Karpas-422 (cell line): ENCODE results near the gene BMPR1B. TPM values are rescaled to one million over a fixed set of nuclear protein-coding genes. Genes with fewer than 3 reads are reported as not detected.

Source experiments
- DNase-seq: peaks from one replicate; pipeline ENCODE4 v3.0.0-alpha.2; 2015
- H2AFZ ChIP-seq: fragments of 200-600 bp; sonication (generic); 2 replicates; pipeline ENCODE4 v1.6.1; 2014; ENCODE audit warnings: antibody characterized with exemption, low read length, mixed read lengths
- H3K27ac ChIP-seq: fragments of 200-600 bp; sonication (generic); 2 replicates; pipeline ENCODE4 v1.5.1; 2014; ENCODE audit warnings: mild to moderate bottlenecking, low read length, moderate library complexity
- H3K27me3 ChIP-seq: fragments of 200-600 bp; sonication (generic); 2 replicates; pipeline ENCODE4 v1.6.1; 2014; ENCODE audit warnings: low read length, mixed read lengths
- H3K36me3 ChIP-seq: fragments of 200-600 bp; sonication (generic); 2 replicates; pipeline ENCODE4 v1.6.1; 2014; ENCODE audit warnings: low read length, mixed read lengths; ENCODE audit not compliant: insufficient read depth
- H3K4me1 ChIP-seq: fragments of 200-600 bp; sonication (generic); 2 replicates; pipeline ENCODE4 v1.6.1; 2014; ENCODE audit warnings: mild to moderate bottlenecking, low read length, mixed read lengths
- H3K4me2 ChIP-seq: fragments of 200-600 bp; sonication (generic); 2 replicates; pipeline ENCODE4 v1.6.1; 2014; ENCODE audit warnings: low read length, low read depth, mild to moderate bottlenecking; ENCODE audit not compliant: poor library complexity, severe bottlenecking
- H3K4me3 ChIP-seq: fragments of 200-600 bp; sonication (generic); 2 replicates; pipeline ENCODE4 v1.5.1; 2014; ENCODE audit warnings: mild to moderate bottlenecking, antibody characterized with exemption, low read length, mixed read lengths
- H3K79me2 ChIP-seq: fragments of 200-600 bp; sonication (generic); 2 replicates; pipeline ENCODE4 v1.6.1; 2014; ENCODE audit warnings: mild to moderate bottlenecking, low read length, mixed read lengths
- H3K9ac ChIP-seq: fragments of 200-600 bp; sonication (generic); 2 replicates; pipeline ENCODE4 v1.6.0; 2014; ENCODE audit warnings: low read length
- H3K9me2 ChIP-seq: fragments of 200-600 bp; sonication (generic), shearing (Covaris generic); replicated peaks from 2 replicates; pipeline ENCODE4 v1.6.0; 2014; ENCODE audit warnings: mild to moderate bottlenecking, low read length, moderate library complexity; ENCODE audit not compliant: insufficient read depth
- H3K9me3 ChIP-seq: fragments of 300-700, 200-600 bp; sonication (generic); 2 replicates; pipeline ENCODE4 v1.6.1; 2014; ENCODE audit warnings: low read length, mixed read lengths
- H4K20me1 ChIP-seq: fragments of 200-600 bp; sonication (generic); 2 replicates; pipeline ENCODE4 v1.6.1; 2014; ENCODE audit warnings: mild to moderate bottlenecking, antibody characterized with exemption, low read length, low read depth; ENCODE audit not compliant: insufficient read depth
- total RNA-seq: library from RNA; depleted of rRNA; stranded (reverse); fragments of >200 nt; shearing (Covaris generic); gene quantifications from 2 replicates; pipeline ENCODE4 v1.2.3, GENCODE V29; 2014; ENCODE audit warnings: low replicate concordance

Gene BMPR1B
- total RNA-seq, 1 experiment from 2014 or later = not detected

DNA sequence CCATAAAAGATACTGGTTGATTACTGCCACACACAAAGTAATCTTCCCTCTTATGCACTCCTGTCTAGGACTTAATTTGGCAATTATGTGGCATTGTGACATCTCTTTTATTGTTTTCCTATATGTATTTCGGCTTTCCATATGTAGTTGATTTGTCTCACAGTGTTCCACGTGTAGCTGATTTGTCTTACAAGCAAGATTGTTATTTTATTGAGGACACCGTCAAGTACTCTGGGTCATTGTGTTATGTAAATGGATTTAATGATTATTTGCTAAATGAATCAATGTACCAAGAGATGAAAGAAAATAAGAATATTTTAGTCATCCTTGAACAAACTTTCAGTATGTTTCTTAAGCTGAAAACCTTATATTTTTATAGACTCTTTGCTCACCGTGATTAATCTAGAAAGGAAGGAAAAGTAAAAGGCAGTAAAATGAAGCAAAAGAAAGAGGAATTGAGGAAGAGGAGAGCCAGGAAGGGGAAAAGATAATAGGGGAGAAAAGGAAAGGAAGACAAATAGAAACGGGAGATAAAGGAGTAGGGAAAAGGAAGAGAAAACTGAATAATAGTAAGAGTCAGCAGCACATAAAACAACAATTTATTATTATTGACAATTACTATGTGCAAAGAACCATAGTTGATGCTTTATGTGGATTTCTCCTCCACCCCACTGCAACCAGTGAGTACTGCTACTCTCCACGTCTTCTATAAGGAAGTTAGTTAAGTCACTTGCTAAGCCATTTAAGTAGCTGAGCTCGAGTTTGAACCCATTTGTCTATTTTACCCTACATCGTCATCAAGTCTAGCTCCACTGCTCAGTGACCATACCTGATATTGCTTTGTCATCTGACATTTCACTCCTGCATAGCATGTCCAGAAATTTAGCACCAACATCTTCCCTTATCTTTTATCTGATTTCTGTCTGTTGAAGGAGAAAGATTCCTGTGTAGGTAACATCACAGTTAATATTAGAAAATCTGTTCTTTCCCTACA is 336.5 kb downstream of the BMPR1B start:
- Histone ChIP-seq H3K4me1 (no peaks in the 10 kb centered on the region), H3K4me2 (no peak overlapping the region), H3K27ac (no peak overlapping the region), H2AFZ (no peak overlapping the region), H3K36me3 (no peaks in the 10 kb centered on the region), H3K9me2 (no peaks in the 10 kb centered on the region), H3K9ac (no peak overlapping the region), H3K4me3 (no peak overlapping the region), H3K9me3 (no peaks in the 10 kb centered on the region), H3K27me3 (no peaks in the 10 kb centered on the region), H3K79me2 (no peaks in the 10 kb centered on the region), H4K20me1 (no peaks in the 10 kb centered on the region)
- DNase-seq = no peak

DNA sequence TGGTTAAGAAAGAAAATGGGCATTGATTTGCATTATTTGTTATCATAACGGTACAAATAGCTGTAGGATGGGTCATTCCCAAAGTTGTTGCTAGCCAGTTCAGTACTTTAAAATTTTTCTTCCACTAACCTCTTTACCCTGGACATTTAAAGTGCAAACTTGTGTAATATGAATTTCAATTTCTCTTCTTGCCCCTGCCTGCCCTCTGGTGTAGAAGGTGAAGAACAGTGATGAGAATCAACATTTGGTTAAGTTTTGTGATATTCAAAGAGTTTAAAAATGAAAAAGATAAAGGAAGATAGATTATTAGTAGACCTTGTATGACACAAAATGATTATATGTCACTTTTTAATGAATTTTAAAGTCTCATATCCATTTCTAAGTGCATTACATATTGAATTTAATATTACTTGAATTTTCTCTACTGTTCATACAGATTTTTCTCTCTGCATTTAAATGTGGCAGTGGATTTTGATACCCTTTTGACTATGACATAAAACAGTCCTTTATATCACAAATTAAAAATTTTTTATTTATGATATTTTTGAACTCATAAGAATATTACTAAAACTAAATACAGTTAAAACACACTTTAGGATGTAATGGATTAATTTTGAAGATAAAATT is 337.7 kb downstream of the BMPR1B start:
- Histone ChIP-seq H2AFZ (no peak overlapping the region), H3K27ac (no peak overlapping the region), H3K4me2 (no peak overlapping the region), H3K27me3 (no peaks in the 10 kb centered on the region), H3K9me2 (no peaks in the 10 kb centered on the region), H3K79me2 (no peaks in the 10 kb centered on the region), H3K36me3 (no peaks in the 10 kb centered on the region), H4K20me1 (no peaks in the 10 kb centered on the region), H3K4me1 (no peaks in the 10 kb centered on the region), H3K9ac (no peak overlapping the region), H3K9me3 (no peaks in the 10 kb centered on the region), H3K4me3 (no peak overlapping the region)
- peak; percentile 68 for DNase-seq

DNA sequence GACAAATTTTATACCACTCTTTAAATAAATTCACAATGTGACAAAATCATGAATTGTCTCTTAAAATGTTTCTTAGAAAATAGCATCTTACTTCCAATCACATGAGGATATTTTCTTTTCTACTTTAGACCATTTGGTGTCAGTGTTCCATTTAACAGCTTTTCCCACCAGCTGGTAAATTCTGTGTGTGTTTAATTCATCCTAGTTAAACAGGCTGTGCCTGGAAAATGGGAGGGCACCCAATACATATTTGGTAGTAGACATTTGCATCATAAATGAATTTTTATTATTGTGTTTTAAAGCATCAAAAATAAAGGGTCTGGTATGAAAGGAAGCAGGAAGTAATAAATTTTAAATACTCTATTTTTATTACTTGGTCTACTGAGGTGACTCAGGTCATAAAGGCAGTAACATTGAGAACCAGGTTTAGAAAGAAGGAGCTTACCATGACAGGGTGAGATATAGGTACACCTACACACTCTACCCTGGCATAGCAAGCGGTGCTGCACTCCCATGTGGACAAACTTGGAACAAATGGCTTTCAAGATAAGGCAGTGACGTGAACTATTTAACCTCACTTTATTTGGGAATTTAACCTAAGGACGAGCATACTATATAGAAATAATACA is 344.5 kb downstream of the BMPR1B start:
- H3K9ac ChIP-seq = no peak overlapping the region
- no peak overlapping the region for H2AFZ ChIP-seq
- no peak overlapping the region for H3K27ac ChIP-seq
- DNase-seq = no peak
- H3K9me3 ChIP-seq = no peaks in the 10 kb centered on the region
- no peaks in the 10 kb centered on the region for H4K20me1 ChIP-seq
- no peak overlapping the region for H3K4me3 ChIP-seq
- H3K4me1 ChIP-seq = no peaks in the 10 kb centered on the region
- H3K36me3 ChIP-seq = no peaks in the 10 kb centered on the region
- no peaks in the 10 kb centered on the region for H3K27me3 ChIP-seq
- no peaks in the 10 kb centered on the region for H3K79me2 ChIP-seq
- H3K9me2 ChIP-seq = no peaks in the 10 kb centered on the region
- no peak overlapping the region for H3K4me2 ChIP-seq

DNA sequence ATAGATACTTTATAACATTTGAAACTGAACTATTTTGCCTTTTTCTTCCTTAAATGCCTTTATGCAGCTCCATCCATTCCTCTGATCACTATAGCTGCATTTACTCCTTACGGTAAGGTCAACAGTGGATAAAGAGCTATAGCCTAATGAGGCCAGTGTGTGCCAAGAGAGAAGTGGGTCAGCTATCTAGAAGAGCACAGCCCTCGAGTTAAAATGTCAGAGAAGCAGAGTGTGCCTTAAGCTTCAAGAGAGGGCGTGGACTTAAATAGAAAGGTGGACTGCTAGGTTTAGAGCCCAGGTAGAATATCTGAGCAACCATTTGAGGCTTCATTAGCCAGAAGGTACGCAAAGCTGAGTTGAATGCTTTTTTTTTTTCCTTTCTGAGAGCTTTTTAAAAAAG is 347.4 kb downstream of the BMPR1B start:
- H2AFZ ChIP-seq = no peak overlapping the region
- H3K9me2 ChIP-seq = no peaks in the 10 kb centered on the region
- H3K9me3 ChIP-seq = no peaks in the 10 kb centered on the region
- no peak overlapping the region for H3K4me3 ChIP-seq
- no peaks in the 10 kb centered on the region for H3K79me2 ChIP-seq
- H4K20me1 ChIP-seq = no peaks in the 10 kb centered on the region
- H3K27ac ChIP-seq = no peak overlapping the region
- H3K4me2 ChIP-seq = no peak overlapping the region
- no peak overlapping the region for H3K9ac ChIP-seq
- no peaks in the 10 kb centered on the region for H3K4me1 ChIP-seq
- DNase-seq = no peak
- no peaks in the 10 kb centered on the region for H3K36me3 ChIP-seq
- no peaks in the 10 kb centered on the region for H3K27me3 ChIP-seq

DNA sequence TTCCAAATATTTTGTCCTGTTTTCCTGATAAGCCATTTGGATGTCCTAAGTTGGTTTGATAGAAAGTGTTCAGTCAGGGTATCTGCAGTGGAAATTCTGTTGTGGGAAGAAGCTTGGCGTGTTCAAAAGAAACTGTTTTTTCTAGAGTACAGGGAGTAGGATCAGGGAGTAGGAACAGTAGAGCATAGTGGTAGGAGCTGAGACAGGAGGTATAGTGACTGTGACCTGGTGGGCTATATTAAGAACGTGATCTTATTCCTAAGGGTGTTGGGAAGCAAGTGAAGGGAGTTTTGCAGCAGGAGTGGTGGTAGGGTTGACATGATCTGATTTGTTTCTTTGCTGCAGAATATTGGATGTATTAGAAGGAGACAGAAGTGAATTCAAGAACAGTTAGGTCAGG is 348.2 kb downstream of the BMPR1B start:
- no peak for DNase-seq
- no peaks in the 10 kb centered on the region for H4K20me1 ChIP-seq
- no peaks in the 10 kb centered on the region for H3K36me3 ChIP-seq
- H3K4me3 ChIP-seq = no peak overlapping the region
- no peaks in the 10 kb centered on the region for H3K9me3 ChIP-seq
- no peaks in the 10 kb centered on the region for H3K4me1 ChIP-seq
- no peak overlapping the region for H2AFZ ChIP-seq
- H3K4me2 ChIP-seq = no peak overlapping the region
- H3K9ac ChIP-seq = no peak overlapping the region
- H3K27me3 ChIP-seq = no peaks in the 10 kb centered on the region
- no peaks in the 10 kb centered on the region for H3K9me2 ChIP-seq
- no peak overlapping the region for H3K27ac ChIP-seq
- H3K79me2 ChIP-seq = no peaks in the 10 kb centered on the region

DNA sequence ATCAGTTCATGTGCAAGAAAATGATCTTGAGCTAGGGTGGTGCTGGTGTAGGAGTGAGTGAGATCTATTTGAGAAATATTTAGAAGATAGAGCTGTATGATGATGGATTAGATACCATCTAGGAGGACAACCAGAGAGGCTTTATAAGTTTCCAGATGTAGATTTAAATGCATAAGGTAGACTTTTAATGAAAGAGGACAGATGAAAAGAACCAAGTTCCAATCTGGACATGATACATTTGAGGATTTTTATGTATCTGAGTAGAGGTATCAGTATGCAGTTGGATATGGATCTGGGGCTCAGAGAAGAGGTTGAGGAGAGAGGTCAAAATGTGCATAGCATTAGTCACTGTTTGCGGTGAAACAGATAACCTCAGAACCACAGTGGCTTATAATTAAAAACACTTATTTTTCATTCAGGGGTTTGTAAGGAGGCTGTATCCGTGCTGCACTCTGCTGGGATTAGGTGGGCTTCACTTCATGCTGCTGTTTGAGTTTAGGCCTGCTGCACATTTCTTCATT is 348.7 kb downstream of the BMPR1B start:
- no peaks in the 10 kb centered on the region for H3K9me2 ChIP-seq
- H4K20me1 ChIP-seq = no peaks in the 10 kb centered on the region
- H3K9me3 ChIP-seq = no peaks in the 10 kb centered on the region
- no peaks in the 10 kb centered on the region for H3K36me3 ChIP-seq
- no peaks in the 10 kb centered on the region for H3K79me2 ChIP-seq
- no peak overlapping the region for H2AFZ ChIP-seq
- no peak for DNase-seq
- no peak overlapping the region for H3K4me3 ChIP-seq
- H3K27ac ChIP-seq = no peak overlapping the region
- no peak overlapping the region for H3K9ac ChIP-seq
- no peaks in the 10 kb centered on the region for H3K4me1 ChIP-seq
- no peaks in the 10 kb centered on the region for H3K27me3 ChIP-seq
- H3K4me2 ChIP-seq = no peak overlapping the region

DNA sequence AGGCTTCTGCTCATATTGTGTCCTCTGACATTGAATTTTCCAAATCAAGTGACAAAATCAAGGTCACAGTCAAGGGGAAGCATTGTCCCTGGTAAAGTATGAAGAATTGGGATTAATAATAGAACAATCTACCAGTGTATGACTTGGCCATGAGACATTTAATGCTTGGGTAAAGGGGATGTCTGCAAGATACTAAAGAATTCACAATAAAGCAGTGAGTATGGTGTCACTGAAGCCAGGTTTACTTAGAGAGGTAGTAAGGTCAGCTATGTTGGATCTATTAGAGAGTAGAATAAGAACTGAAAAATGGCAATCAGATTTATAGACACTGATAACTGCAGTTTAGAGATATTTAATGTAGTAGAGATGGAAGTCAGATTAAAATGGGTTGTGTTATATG is 349.2 kb downstream of the BMPR1B start:
- no peaks in the 10 kb centered on the region for H3K79me2 ChIP-seq
- no peak for DNase-seq
- H2AFZ ChIP-seq = no peak overlapping the region
- H3K4me3 ChIP-seq = no peak overlapping the region
- no peak overlapping the region for H3K4me2 ChIP-seq
- H3K36me3 ChIP-seq = no peaks in the 10 kb centered on the region
- H3K27me3 ChIP-seq = no peaks in the 10 kb centered on the region
- H3K9me3 ChIP-seq = no peaks in the 10 kb centered on the region
- no peaks in the 10 kb centered on the region for H3K9me2 ChIP-seq
- no peaks in the 10 kb centered on the region for H3K4me1 ChIP-seq
- no peak overlapping the region for H3K9ac ChIP-seq
- H4K20me1 ChIP-seq = no peaks in the 10 kb centered on the region
- H3K27ac ChIP-seq = no peak overlapping the region

DNA sequence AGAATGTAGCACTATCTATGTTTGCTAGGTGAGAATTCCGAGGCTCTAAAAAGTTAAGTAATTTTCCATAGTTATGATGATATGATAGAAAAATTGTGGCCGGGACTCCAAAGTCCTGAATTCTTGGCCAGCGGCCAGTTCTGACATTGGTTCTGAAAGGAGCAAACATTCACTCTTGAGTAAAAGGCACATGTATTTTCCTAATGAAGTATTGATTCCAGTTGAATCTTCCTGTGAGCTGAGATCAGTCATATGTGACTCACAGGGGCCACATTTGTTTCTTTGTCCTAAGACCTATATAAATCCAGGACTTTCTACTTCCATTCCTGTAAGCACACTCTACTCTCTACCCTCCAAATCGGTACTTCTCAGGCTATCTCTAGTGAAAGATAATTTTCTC is 349.9 kb downstream of the BMPR1B start:
- no peak overlapping the region for H3K27ac ChIP-seq
- H3K9me2 ChIP-seq = no peaks in the 10 kb centered on the region
- no peaks in the 10 kb centered on the region for H4K20me1 ChIP-seq
- H3K9ac ChIP-seq = no peak overlapping the region
- H3K4me2 ChIP-seq = no peak overlapping the region
- no peak for DNase-seq
- H2AFZ ChIP-seq = no peak overlapping the region
- no peaks in the 10 kb centered on the region for H3K36me3 ChIP-seq
- no peaks in the 10 kb centered on the region for H3K27me3 ChIP-seq
- no peaks in the 10 kb centered on the region for H3K9me3 ChIP-seq
- H3K79me2 ChIP-seq = no peaks in the 10 kb centered on the region
- H3K4me3 ChIP-seq = no peak overlapping the region
- H3K4me1 ChIP-seq = no peaks in the 10 kb centered on the region
